ENCODE results near the gene PXDN. TPM values are rescaled to one million over a fixed set of nuclear protein-coding genes. Genes with fewer than 3 reads are reported as not detected.
A peak's percentile ranks its signal among the peaks of the same experiment; 100 is the strongest.

Gene PXDN
- total and polyA plus RNA-seq, 2 donors (not counting 1 experiment from before 2014, with no cell fraction given) = 0.21 to 1.4 TPM

DNA sequence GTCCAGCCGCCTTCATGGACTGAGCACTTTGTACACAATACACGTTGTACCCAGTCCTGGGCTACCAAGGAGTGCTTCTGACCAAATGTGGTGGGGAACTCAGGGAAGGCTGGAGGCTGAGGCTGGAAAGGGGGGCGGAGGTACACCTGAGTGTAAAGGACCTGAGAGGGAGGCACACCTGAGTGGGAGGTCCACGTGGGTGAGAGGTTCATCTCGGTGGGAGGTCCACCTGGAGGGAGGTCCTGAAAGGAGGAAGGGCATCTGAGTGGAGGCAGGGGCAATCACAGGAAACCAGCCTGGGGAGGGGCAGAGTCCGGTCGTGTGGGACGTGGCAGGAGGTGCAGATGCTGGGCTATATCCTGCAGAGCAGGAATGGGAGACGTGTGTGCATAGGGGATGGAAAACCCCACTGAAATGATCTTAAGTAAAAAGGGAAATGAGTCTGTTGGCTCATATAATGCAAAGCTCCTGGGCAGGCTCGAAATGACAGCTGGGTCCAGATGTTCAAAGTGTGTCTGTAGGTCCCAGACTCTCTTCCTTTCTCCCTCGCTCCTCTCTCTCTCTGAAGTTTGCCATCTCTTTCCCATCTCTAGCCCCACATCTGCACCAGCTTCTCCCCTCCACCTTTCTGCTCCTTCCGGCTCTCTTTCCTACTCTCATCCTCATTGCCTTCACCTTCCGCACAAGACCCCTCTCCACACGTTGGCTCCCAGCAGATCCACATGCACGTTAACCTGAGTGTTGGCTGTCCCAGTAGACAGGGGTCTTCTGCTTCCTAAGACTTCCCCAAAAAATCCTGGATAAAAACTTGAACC lies 137.7 kb downstream of the PXDN start:
- DNase-seq (peak; percentile 58), ATAC-seq (ENCODE audit: low read depth) (no peak)
- intact Hi-C loops (cut with micrococcal nuclease) = no loop called here
- WGBS (ENCODE audit: insufficient coverage) = 42% methylated on average over 12 of the region's 15 CpGs
- Histone ChIP-seq H3K79me2 (ENCODE audit: control insufficient read depth, insufficient read depth, low read length) (no peaks in the 10 kb centered on the region), H3K4me2 (replicated peaks; ENCODE audit: low read depth, low read length, poor library complexity, severe bottlenecking) (peak overlapping the region; percentile 64), H4K20me1 (ENCODE audit: control insufficient read depth, insufficient read depth, low read length, poor library complexity, severe bottlenecking) (no peaks in the 10 kb centered on the region), H3K27me3 (replicated peaks in 1 of 4; ENCODE audit: control extremely low read depth in 1 of 4, control insufficient read depth in 3 of 4, insufficient read depth in 4 of 4, low read length in 3 of 4) (peaks cover 0 to 22% (median 6%) of the 10 kb centered on the region in 4 experiments), H3K4me3 (ENCODE audit: control extremely low read depth in 1 of 5, extremely low read depth in 1 of 5, insufficient read depth in 1 of 5, low read depth in 2 of 5, low read length in 4 of 5) (no peak overlapping the region), H3K9me3 (ENCODE audit: control extremely low read depth in 1 of 3, control insufficient read depth in 2 of 3, insufficient read depth in 1 of 3, low read length in 2 of 3) (peaks cover 0 to 19% (median 0%) of the 10 kb centered on the region in 3 donors), H2AFZ (ENCODE audit: insufficient read depth, low read depth, low read length, poor library complexity, severe bottlenecking) (no peak overlapping the region), H3K9ac (ENCODE audit: low read length) (no peak overlapping the region), H3K36me3 (replicated peaks in 1 of 2; ENCODE audit: control extremely low read depth in 1 of 2, control insufficient read depth in 1 of 2, extremely low read depth in 1 of 2, insufficient read depth in 2 of 2, low read length in 1 of 2) (no peaks in the 10 kb centered on the region), H3K27ac (ENCODE audit: low read length in 2 of 2) (no peak overlapping the region), H3K4me1 (ENCODE audit: control insufficient read depth in 2 of 2, insufficient read depth in 2 of 2, low read length in 2 of 2) (peaks cover 45 to 50% of the 10 kb centered on the region in 2 donors)
- POLR2A ChIA-PET = no interaction called here
- CTCF ChIA-PET = no interaction called here
- H3K27ac Mint-ChIP-seq = no peak overlapping the region
- H3K4me1 Mint-ChIP-seq = peaks cover 34% of the 10 kb centered on the region
- no peaks in the 10 kb centered on the region for H3K9me3 Mint-ChIP-seq (ENCODE audit: insufficient read depth)
- H3K27me3 Mint-ChIP-seq = peaks cover 3% of the 10 kb centered on the region
- no peak overlapping the region for H3K4me3 Mint-ChIP-seq
- TF ChIP-seq CTCF (IDR thresholded peaks at IDR 0.05) = no peak
- no peak for TF ChIP-seq EZH2 (IDR thresholded peaks at IDR 0.05; ENCODE audit: borderline replicate concordance, insufficient read depth, low read depth, low read length, poor library complexity, severe bottlenecking)

- H3K4me1 ChIP-seq (ENCODE audit: control insufficient read depth in 2 of 2, insufficient read depth in 2 of 2, low read length in 2 of 2) = peaks cover 45 to 50% of the 10 kb centered on the region in 2 donors
- Mint-ChIP-seq H3K4me1 (peaks cover 34% of the 10 kb centered on the region), H3K27ac (no peak overlapping the region), H3K9me3 (ENCODE audit: insufficient read depth) (no peaks in the 10 kb centered on the region), H3K4me3 (no peak overlapping the region), H3K27me3 (peaks cover 4% of the 10 kb centered on the region)
- no peak overlapping the region for H3K27ac ChIP-seq (ENCODE audit: low read length in 2 of 2)
- peak overlapping the region in 2 of 5 experiments; percentile 8 to 12 for H3K4me3 ChIP-seq (ENCODE audit: control extremely low read depth in 1 of 5, extremely low read depth in 1 of 5, insufficient read depth in 1 of 5, low read depth in 2 of 5, low read length in 4 of 5)
- ATAC-seq (ENCODE audit: low read depth) = no peak
- H3K4me2 ChIP-seq (replicated peaks; ENCODE audit: low read depth, low read length, poor library complexity, severe bottlenecking) = peak overlapping the region; percentile 64
- no peak overlapping the region for H3K9ac ChIP-seq (ENCODE audit: low read length)
- peaks cover 0 to 22% (median 6%) of the 10 kb centered on the region in 4 experiments for H3K27me3 ChIP-seq (replicated peaks in 1 of 4; ENCODE audit: control extremely low read depth in 1 of 4, control insufficient read depth in 3 of 4, insufficient read depth in 4 of 4, low read length in 3 of 4)
- no peak for DNase-seq
- WGBS (ENCODE audit: insufficient coverage) = 90% methylated on average over 13 of the region's 14 CpGs
- intact Hi-C loops (cut with micrococcal nuclease) = no loop called here
- POLR2A ChIA-PET = no interaction called here
- H3K9me3 ChIP-seq (ENCODE audit: control extremely low read depth in 1 of 3, control insufficient read depth in 2 of 3, insufficient read depth in 1 of 3, low read length in 2 of 3) = peaks cover 0 to 22% (median 0%) of the 10 kb centered on the region in 3 donors
- no peaks in the 10 kb centered on the region for H4K20me1 ChIP-seq (ENCODE audit: control insufficient read depth, insufficient read depth, low read length, poor library complexity, severe bottlenecking)
- H2AFZ ChIP-seq (ENCODE audit: insufficient read depth, low read depth, low read length, poor library complexity, severe bottlenecking) = no peak overlapping the region
- CTCF ChIA-PET = no interaction called here
- TF ChIP-seq CTCF (IDR thresholded peaks at IDR 0.05) (no peak), EZH2 (IDR thresholded peaks at IDR 0.05; ENCODE audit: borderline replicate concordance, insufficient read depth, low read depth, low read length, poor library complexity, severe bottlenecking) (no peak)
- no peaks in the 10 kb centered on the region for H3K79me2 ChIP-seq (ENCODE audit: control insufficient read depth, insufficient read depth, low read length)
- H3K36me3 ChIP-seq (replicated peaks in 1 of 2; ENCODE audit: control extremely low read depth in 1 of 2, control insufficient read depth in 1 of 2, extremely low read depth in 1 of 2, insufficient read depth in 2 of 2, low read length in 1 of 2) = no peaks in the 10 kb centered on the region
Observed at GRCh38 chr2:1606046-1606400, 138.3 kb downstream of the PXDN start.
